GM13977 (cell line): Measurements from ENCODE around the gene RAB17.

Experiments
- DNase-seq: peaks from one replicate; pipeline ENCODE4 v3.0.0; 2012; ENCODE audit warnings: low spot score
- in situ Hi-C: fragments of 300-500 bp; cut with MboI; formaldehyde crosslinking; loops from one replicate; pipeline ENCODE4 v1.12.0; 2022; ENCODE audit warnings: low sequenced_read_pairs, low pct_unique_long_range_greater_than_20kb, mixed read lengths, inconsistent platforms; ENCODE audit not compliant: unreplicated experiment
- TF ChIP-seq, protein P1 (sequence below): IDR thresholded peaks from 2 replicates; pipeline ENCODE4 v1.5.1; 2012; ENCODE audit warnings: mild to moderate bottlenecking, control low read depth; ENCODE audit not compliant: insufficient read depth; ENCODE audit errors: extremely low read depth, missing control alignments

RAB17 gene

GRCh38 chr2:237538001-237538720, 52.4 kb downstream of the RAB17 start:
- DNase-seq, result no peak
- TF ChIP-seq, protein P1, sequence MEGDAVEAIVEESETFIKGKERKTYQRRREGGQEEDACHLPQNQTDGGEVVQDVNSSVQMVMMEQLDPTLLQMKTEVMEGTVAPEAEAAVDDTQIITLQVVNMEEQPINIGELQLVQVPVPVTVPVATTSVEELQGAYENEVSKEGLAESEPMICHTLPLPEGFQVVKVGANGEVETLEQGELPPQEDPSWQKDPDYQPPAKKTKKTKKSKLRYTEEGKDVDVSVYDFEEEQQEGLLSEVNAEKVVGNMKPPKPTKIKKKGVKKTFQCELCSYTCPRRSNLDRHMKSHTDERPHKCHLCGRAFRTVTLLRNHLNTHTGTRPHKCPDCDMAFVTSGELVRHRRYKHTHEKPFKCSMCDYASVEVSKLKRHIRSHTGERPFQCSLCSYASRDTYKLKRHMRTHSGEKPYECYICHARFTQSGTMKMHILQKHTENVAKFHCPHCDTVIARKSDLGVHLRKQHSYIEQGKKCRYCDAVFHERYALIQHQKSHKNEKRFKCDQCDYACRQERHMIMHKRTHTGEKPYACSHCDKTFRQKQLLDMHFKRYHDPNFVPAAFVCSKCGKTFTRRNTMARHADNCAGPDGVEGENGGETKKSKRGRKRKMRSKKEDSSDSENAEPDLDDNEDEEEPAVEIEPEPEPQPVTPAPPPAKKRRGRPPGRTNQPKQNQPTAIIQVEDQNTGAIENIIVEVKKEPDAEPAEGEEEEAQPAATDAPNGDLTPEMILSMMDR, result no peak

GRCh38 chr2:237536617-237537016, 53.9 kb downstream of the RAB17 start:
- in situ Hi-C loops, result no loop called here
- TF ChIP-seq, protein P1, result no peak
- no peak for DNase-seq

More at GRCh38 chr2:237538001-237538720, 52.4 kb downstream of the RAB17 start:
- in situ Hi-C loops, result no loop called here

DNA sequence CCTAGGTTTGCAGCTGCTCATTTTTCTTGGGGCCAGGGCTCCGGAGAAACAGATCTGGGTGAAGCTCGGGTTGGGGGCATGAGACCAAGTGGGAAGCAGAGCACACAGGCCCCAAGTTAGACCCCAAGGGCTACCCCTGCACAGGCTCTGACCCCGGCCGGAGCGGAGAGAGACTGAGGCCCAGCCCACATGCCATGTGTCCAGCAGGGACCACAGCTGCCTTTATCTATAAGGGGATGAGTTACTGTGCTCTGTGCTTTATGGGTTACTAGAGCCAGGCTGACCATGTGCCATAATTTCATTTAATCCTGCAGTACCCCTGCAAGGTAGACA, 54.5 kb downstream of the RAB17 start:
- in situ Hi-C loops, result no loop called here
- DNase-seq, result no peak

GRCh38 chr2:237535385-237536082, 55.0 kb downstream of the RAB17 start:
- DNase-seq, result no peak
- TF ChIP-seq, protein P1, result no peak
- in situ Hi-C loops, result no loop called here

More for the DNA sequence above, 54.5 kb downstream of the RAB17 start:
- TF ChIP-seq, protein P1, result no peak

DNA sequence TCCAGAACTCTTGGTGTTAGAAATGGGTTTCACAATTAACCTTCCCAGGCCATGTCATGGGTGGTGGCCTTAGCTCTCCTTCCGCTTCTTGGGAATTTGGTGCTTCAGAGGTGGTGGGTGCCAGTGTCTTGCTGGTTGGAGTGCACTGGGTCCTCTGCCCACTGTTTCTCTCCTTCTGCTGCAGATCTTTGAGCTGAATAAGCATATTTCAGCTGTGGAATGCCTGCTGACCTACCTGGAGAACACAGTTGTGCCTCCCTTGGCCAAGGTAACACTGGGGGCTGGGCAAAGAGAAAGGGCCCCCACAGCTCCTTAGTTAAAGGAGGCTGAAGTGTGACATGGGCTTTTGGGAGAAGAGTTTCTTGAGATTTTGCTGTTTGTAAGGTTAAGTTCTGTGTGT, 56.2 kb downstream of the RAB17 start:
- DNase-seq, result no peak
- in situ Hi-C loops, result no loop called here
- TF ChIP-seq, protein P1, result no peak

- TF ChIP-seq, protein P1, result no peak
- in situ Hi-C loops, result no loop called here
- no peak for DNase-seq
These were observed 56.8 kb downstream of the RAB17 start for GRCh38 chr2:237533668-237534161.
